GM10248 (cell line): ENCODE data around the gene PCNT.

Experiments used
- CTCF ChIA-PET: fragments of 300-600 bp; sonication (Branson Sonifier 250); formaldehyde crosslinking; extraction: SDS; loops from one replicate; lab custom pipeline; 2021; ENCODE audit warnings: antibody characterized with exemption; lab: Yijun Ruan, JAX
- POLR2A ChIA-PET: fragments of 350-650 bp; sonication (Branson Sonifier 250); formaldehyde crosslinking; extraction: SDS; loops from one replicate; lab custom pipeline; 2020; ENCODE audit warnings: antibody characterized with exemption; lab: Yijun Ruan, JAX
- DNase-seq: peaks from one replicate; pipeline ENCODE4 v3.0.0; 2012; ENCODE audit errors: extremely low spot score
- TF ChIP-seq, protein P1 (sequence below): IDR thresholded peaks from 2 replicates; pipeline ENCODE4 v1.5.1; 2012; ENCODE audit warnings: mild to moderate bottlenecking, low read depth; ENCODE audit errors: extremely low read depth, missing control alignments, control extremely low read depth

PCNT gene

DNA sequence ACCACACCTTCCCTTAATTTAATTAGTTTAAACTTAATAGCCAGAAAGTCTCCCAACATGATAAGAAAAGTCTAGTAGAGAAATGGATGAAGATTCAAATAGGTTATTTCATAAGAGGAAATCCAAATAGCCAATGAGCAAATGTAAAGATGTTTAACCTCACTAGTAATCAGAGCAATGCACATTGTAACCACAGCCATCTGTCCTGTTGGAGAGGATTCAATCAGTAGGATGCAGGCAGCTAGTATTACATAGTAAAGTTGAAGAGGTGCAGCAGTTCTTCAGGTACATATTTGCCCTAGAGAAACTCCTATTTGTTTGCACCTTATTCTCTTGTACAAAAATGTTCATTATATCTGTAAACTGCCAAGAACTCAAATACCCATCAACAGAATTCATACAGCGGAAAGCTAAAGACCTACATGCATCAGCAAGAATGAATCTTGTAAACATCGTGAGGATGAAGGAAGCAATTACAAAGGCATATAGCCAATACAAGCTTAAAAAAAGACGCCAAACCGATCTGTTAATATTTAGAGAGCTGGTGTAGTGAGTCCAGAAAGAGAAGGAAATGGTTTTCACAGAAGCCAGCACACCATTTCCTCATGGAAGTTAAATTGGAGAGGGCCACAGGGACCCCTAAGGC, 162.6 kb downstream of the PCNT start:
- TF ChIP-seq, protein P1, sequence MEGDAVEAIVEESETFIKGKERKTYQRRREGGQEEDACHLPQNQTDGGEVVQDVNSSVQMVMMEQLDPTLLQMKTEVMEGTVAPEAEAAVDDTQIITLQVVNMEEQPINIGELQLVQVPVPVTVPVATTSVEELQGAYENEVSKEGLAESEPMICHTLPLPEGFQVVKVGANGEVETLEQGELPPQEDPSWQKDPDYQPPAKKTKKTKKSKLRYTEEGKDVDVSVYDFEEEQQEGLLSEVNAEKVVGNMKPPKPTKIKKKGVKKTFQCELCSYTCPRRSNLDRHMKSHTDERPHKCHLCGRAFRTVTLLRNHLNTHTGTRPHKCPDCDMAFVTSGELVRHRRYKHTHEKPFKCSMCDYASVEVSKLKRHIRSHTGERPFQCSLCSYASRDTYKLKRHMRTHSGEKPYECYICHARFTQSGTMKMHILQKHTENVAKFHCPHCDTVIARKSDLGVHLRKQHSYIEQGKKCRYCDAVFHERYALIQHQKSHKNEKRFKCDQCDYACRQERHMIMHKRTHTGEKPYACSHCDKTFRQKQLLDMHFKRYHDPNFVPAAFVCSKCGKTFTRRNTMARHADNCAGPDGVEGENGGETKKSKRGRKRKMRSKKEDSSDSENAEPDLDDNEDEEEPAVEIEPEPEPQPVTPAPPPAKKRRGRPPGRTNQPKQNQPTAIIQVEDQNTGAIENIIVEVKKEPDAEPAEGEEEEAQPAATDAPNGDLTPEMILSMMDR, result no peak
- CTCF ChIA-PET, result no interaction called here
- no peak for DNase-seq
- POLR2A ChIA-PET, result no interaction called here

DNA sequence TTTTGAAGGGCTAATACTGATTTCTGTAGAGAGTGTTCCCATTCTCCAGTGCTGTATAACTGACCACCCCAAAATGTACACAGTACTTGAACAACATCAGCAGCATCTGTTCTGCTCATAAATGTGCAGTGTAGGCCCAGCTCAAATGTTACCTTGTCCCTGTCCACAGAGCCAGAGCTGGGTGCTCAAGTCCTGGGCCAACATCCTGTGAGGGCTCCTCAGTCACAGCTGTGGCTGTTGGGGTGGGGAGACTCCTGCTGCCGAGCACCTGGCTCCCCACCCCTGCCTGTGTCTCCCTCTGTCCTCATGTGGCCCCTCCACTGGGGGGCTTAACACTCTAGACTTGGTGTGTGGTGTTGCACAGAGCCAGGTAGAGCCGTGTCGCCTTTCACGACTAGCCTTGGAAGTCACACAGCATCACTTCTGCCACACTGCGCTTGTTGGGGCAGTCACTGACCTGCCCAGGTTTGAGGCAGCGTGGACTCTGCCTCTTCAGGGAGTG, 165.3 kb downstream of the PCNT start:
- DNase-seq, result no peak
- TF ChIP-seq, protein P1, result no peak
- ChIA-PET POLR2A (no interaction called here), CTCF (no interaction called here)

DNA sequence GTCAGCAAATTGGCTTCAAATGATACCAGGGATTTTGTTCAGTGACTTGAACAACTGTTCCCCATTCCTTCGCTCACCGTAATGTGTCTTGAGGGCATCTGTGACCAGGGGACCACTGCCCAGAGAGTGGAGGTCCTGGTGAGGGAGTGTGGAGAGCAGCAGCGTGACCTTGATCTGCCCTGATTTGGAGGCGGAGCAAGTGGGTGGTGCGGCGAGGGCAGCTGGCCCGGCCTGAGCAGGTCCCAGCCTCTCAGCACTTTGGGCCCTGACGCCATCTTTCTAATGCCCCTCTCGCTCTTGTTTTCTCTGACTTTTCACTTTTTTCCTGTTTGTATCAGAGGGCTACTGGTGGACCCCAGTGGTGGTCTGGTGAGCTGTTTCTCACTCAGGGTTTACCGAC, 165.8 kb downstream of the PCNT start:
- DNase-seq, result no peak
- ChIA-PET POLR2A (no interaction called here), CTCF (no interaction called here)

DNA sequence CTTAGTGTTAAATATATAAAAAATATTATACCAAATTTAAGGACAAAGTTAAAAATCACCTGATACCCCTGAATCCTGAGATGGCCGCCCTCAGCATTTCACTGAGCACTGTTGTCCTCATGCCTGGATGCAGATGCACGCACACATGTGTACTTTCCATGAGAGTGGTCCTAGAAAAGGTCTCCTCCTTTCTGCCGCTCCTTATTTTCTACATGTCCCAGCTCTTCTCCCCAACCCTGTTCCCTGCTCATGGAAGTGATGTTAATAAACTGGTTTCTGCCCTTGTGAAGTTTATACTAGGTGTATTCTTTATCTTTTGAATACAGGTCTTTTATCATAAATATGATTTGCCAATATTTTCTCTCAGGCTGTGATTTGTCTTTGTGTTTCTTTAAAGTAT, 167.6 kb downstream of the PCNT start:
- TF ChIP-seq, protein P1, result no peak
- ChIA-PET POLR2A (no interaction called here), CTCF (interaction anchor here (0.8 to 0.9 kb wide), 2 partner anchors 10 to 17 kb away, joined by 3 to 5 read pairs; no protein-coding TSS in a partner anchor)
- no peak for DNase-seq

More for the DNA sequence above, 165.8 kb downstream of the PCNT start:
- TF ChIP-seq, protein P1, result no peak

DNA sequence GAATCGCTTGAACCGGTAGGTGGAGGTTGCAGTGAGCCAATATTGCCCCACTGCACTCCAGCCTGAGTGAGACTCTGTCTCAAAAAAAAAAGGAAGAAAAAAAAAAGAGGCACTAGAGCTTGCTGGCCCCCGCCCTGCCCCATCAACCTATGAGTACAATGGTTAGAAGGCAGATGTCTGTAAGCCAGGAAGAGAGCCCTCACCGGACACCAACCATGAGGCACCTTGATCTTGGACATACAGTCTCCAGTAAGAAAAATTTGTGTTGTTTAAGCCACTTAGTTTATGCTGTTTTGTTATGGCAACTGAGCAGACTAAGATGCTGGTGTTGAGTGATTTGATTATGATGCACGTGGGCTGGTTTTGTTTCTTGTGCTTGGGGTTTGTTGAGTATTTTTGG, 168.9 kb downstream of the PCNT start:
- CTCF ChIA-PET, result no interaction called here
- DNase-seq, result no peak
- TF ChIP-seq, protein P1, result no peak
- POLR2A ChIA-PET, result no interaction called here

DNA sequence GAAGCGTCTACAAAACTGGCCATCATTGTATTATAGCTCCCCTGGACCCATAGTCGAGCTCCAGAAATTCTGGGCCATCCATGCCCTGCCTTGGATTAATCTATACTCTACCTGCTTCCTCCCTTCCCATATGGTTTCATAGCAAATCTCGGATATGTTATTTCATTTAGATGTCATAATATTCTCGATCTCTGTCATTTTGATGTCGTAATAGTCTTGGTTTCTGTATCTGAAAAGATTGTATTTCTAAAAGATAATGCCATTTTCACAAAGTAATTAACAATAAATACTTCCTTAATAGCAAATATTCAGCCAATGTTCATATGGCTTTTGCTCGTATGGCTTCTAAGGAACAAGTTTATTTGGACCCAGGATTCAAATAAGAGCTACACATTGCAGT, 169.9 kb downstream of the PCNT start:
- no peak for DNase-seq
- TF ChIP-seq, protein P1, result no peak
- CTCF ChIA-PET, result no interaction called here
- POLR2A ChIA-PET, result no interaction called here
